ENCODE measurements around the gene SLC12A7. TPM values are rescaled to one million over a fixed set of nuclear protein-coding genes. Genes with fewer than 3 reads are reported as not detected.

The SLC12A7 gene
- total RNA-seq, 1 donor from 2014 or later: 147 TPM

DNA sequence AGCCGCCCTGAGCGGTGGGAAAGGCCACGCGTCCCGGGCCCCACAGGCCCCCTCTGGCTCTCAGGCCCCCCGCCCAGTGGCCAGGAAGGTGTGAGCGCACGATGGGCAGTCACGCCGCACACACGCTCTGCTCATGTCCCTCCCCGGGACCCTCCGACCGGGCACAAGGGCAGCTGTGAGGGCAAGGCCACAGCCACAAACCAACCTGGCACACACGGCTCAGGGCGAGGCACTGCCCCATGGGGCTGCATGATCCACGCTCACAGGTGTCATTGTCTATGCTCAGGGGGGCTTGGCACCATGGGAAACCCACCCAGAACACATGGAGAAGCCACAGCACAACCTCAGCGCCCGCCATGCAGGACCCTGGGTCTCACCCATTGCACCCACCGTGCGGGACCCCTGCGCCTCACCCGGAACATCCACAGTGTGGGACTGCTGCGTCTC is 51.3 kb downstream of the SLC12A7 start:
- peak; percentile 12 for DNase-seq
- H3K4me1 Mint-ChIP-seq (ENCODE audit: low read depth, unreplicated experiment): peaks cover 3% of the 10 kb centered on the region
- no peak for TF ChIP-seq CTCF (IDR thresholded peaks at IDR 0.05; ENCODE audit: partially characterized antibody, unreplicated experiment)
- peaks cover 6% of the 10 kb centered on the region for H3K9me3 Mint-ChIP-seq (ENCODE audit: unreplicated experiment)
- peaks cover 10% of the 10 kb centered on the region for H3K27me3 Mint-ChIP-seq (ENCODE audit: unreplicated experiment)
- no peaks in the 10 kb centered on the region for H3K36me3 Mint-ChIP-seq (ENCODE audit: unreplicated experiment)
- H3K27ac Mint-ChIP-seq (ENCODE audit: unreplicated experiment): no peak overlapping the region
- no peak overlapping the region for H3K4me3 Mint-ChIP-seq (ENCODE audit: unreplicated experiment)

DNA sequence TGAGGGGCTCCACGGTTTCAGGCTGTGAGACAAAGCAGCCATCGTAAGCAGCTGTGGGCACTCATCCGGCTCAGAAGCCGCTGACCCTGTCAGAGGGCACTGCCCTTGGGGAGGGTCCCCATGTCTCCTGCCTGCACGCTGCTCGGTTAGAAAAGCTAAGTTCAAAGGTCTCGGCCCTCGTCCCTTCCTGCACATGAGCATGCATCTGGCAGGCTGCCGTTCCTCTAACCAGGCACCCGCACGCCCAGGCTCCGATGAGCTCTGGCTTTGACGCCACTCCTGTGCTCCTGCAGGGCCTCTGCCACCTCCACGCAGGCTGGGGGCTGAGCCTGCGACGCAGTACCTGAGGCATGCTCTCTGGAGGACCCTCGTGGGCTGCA is 52.0 kb downstream of the SLC12A7 start:
- peak; percentile 23 for DNase-seq

DNA sequence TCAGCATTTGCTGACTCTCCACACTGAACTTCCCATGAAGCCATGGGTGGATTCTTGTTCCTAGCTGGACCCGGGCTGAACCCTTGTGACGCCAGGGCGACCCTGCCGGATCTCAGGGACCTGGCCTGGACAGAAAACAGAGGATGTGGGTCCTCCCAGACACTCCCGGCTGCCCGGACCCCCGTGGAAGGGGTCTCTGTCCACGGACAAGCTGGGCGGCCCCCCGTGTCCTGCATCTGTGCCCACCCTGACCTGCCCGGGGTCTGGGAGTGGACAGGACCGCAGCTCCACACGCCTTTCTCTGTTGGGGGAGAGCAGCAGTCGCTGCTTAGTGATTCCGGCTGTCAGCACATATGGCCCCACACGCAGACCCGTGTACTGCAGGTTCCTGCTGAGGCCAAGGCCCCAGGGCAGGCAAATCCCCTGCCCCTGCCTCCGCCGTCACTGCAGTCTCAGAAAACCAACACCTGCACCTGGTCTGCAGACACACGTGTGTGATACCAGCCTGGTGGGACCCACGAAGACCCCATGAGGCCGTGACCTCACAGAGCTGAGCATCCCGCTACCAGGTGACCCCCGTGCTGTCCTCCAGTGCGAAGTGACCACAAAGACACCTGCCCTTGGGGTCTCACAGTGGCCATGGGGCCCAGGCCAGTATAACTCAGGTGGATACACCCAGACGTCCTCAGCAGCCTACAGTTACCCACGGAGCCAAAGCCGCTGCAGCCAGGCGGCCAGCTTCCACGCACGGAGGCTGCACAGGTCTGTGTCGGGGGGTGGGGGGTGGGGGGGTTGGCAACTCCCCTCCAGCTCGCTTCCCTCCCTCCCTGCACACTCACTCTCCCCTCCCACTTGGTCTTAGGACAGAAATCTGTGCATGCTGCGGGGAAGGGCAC is 52.6 kb downstream of the SLC12A7 start:
- Mint-ChIP-seq H3K4me3 (ENCODE audit: unreplicated experiment) (no peak overlapping the region), H3K9me3 (ENCODE audit: unreplicated experiment) (peaks cover 6% of the 10 kb centered on the region), H3K4me1 (ENCODE audit: low read depth, unreplicated experiment) (peaks cover 4% of the 10 kb centered on the region), H3K36me3 (ENCODE audit: unreplicated experiment) (no peaks in the 10 kb centered on the region), H3K27me3 (ENCODE audit: unreplicated experiment) (peaks cover 17% of the 10 kb centered on the region), H3K27ac (ENCODE audit: unreplicated experiment) (no peak overlapping the region)
- no peak for TF ChIP-seq CTCF (IDR thresholded peaks at IDR 0.05; ENCODE audit: partially characterized antibody, unreplicated experiment)
- DNase-seq: peak; percentile 8

More for the DNA sequence above, 52.0 kb downstream of the SLC12A7 start:
- TF ChIP-seq CTCF (IDR thresholded peaks at IDR 0.05; ENCODE audit: partially characterized antibody, unreplicated experiment): no peak
- H3K9me3 Mint-ChIP-seq (ENCODE audit: unreplicated experiment): peaks cover 6% of the 10 kb centered on the region
- no peak overlapping the region for H3K4me3 Mint-ChIP-seq (ENCODE audit: unreplicated experiment)
- no peaks in the 10 kb centered on the region for H3K36me3 Mint-ChIP-seq (ENCODE audit: unreplicated experiment)
- no peak overlapping the region for H3K27ac Mint-ChIP-seq (ENCODE audit: unreplicated experiment)
- H3K4me1 Mint-ChIP-seq (ENCODE audit: low read depth, unreplicated experiment): peaks cover 4% of the 10 kb centered on the region
- H3K27me3 Mint-ChIP-seq (ENCODE audit: unreplicated experiment): peaks cover 15% of the 10 kb centered on the region

- peaks cover 6% of the 10 kb centered on the region for H3K9me3 Mint-ChIP-seq (ENCODE audit: unreplicated experiment)
- H3K36me3 Mint-ChIP-seq (ENCODE audit: unreplicated experiment): no peaks in the 10 kb centered on the region
- no peak for TF ChIP-seq CTCF (IDR thresholded peaks at IDR 0.05; ENCODE audit: partially characterized antibody, unreplicated experiment)
- peaks cover 4% of the 10 kb centered on the region for H3K4me1 Mint-ChIP-seq (ENCODE audit: low read depth, unreplicated experiment)
- H3K27me3 Mint-ChIP-seq (ENCODE audit: unreplicated experiment): peaks cover 17% of the 10 kb centered on the region
- H3K27ac Mint-ChIP-seq (ENCODE audit: unreplicated experiment): no peak overlapping the region
- H3K4me3 Mint-ChIP-seq (ENCODE audit: unreplicated experiment): no peak overlapping the region
- peak; percentile 11 for DNase-seq
Observed at GRCh38 chr5:1058083-1058945, 53.5 kb downstream of the SLC12A7 start.
